ENCODE results near the gene VAV2.

Gene VAV2

GRCh38 chr9:133758228-133758627, 233.9 kb downstream of the VAV2 start:
- no peak for TF ChIP-seq EZH2phosphoT487 (conservative IDR thresholded peaks at IDR 0.05; ENCODE audit: low read length)
- no peak for TF ChIP-seq CTCF (IDR thresholded peaks at IDR 0.05; ENCODE audit: insufficient read depth, low read length, poor library complexity, severe bottlenecking)
- no peak overlapping the region for H2AFZ ChIP-seq (ENCODE audit: low read depth, low read length, severe bottlenecking)
- no peaks in the 10 kb centered on the region; the same call in 1 of the 2 replicates for H3F3A ChIP-seq (ENCODE audit: insufficient read depth)
- no peak overlapping the region for H3K4me2 ChIP-seq (ENCODE audit: low read depth, low read length, poor library complexity, severe bottlenecking)
- H3K27ac ChIP-seq (ENCODE audit: low read depth, low read length), result no peak overlapping the region
- no peaks in the 10 kb centered on the region for H3K9me3 ChIP-seq (ENCODE audit: insufficient read depth, low read length)
- no peak overlapping the region for H3K4me3 ChIP-seq (ENCODE audit: insufficient read depth, low read length, poor library complexity, severe bottlenecking)
- H3K27me3 ChIP-seq (ENCODE audit: low read length), result no peaks in the 10 kb centered on the region
- no peak overlapping the region for H3K9ac ChIP-seq (ENCODE audit: low read length)
- H3K9me2 ChIP-seq (replicated peaks; ENCODE audit: insufficient read depth, low read length), result no peaks in the 10 kb centered on the region
- no peaks in the 10 kb centered on the region for H3K36me3 ChIP-seq (ENCODE audit: low read length)
- H4K20me1 ChIP-seq (ENCODE audit: low read depth, low read length), result no peaks in the 10 kb centered on the region
- no peaks in the 10 kb centered on the region for H3K79me2 ChIP-seq (ENCODE audit: insufficient read depth, low read length)

GRCh38 chr9:133754688-133755227, 237.4 kb downstream of the VAV2 start:
- no peak for TF ChIP-seq EZH2phosphoT487 (conservative IDR thresholded peaks at IDR 0.05; ENCODE audit: low read length)
- no peak for TF ChIP-seq CTCF (IDR thresholded peaks at IDR 0.05; ENCODE audit: insufficient read depth, low read length, poor library complexity, severe bottlenecking)
- Histone ChIP-seq H4K20me1 (ENCODE audit: low read depth, low read length) (no peaks in the 10 kb centered on the region), H2AFZ (ENCODE audit: low read depth, low read length, severe bottlenecking) (no peak overlapping the region), H3K27ac (ENCODE audit: low read depth, low read length) (no peak overlapping the region), H3K27me3 (ENCODE audit: low read length) (no peaks in the 10 kb centered on the region), H3K4me3 (ENCODE audit: insufficient read depth, low read length, poor library complexity, severe bottlenecking) (no peak overlapping the region), H3K9me3 (ENCODE audit: insufficient read depth, low read length) (no peaks in the 10 kb centered on the region), H3K9ac (ENCODE audit: low read length) (no peak overlapping the region), H3K9me2 (replicated peaks; ENCODE audit: insufficient read depth, low read length) (no peaks in the 10 kb centered on the region), H3F3A (ENCODE audit: insufficient read depth) (no peaks in the 10 kb centered on the region; the same call in 1 of the 2 replicates), H3K4me2 (ENCODE audit: low read depth, low read length, poor library complexity, severe bottlenecking) (no peak overlapping the region), H3K79me2 (ENCODE audit: insufficient read depth, low read length) (no peaks in the 10 kb centered on the region), H3K36me3 (ENCODE audit: low read length) (no peaks in the 10 kb centered on the region)

GRCh38 chr9:133754187-133754586, 237.9 kb downstream of the VAV2 start:
- Histone ChIP-seq H3K9me3 (ENCODE audit: insufficient read depth, low read length) (no peaks in the 10 kb centered on the region), H3K27me3 (ENCODE audit: low read length) (no peaks in the 10 kb centered on the region), H3K4me3 (ENCODE audit: insufficient read depth, low read length, poor library complexity, severe bottlenecking) (no peak overlapping the region), H3K27ac (ENCODE audit: low read depth, low read length) (no peak overlapping the region), H3K4me2 (ENCODE audit: low read depth, low read length, poor library complexity, severe bottlenecking) (no peak overlapping the region), H3K36me3 (ENCODE audit: low read length) (no peaks in the 10 kb centered on the region), H3K79me2 (ENCODE audit: insufficient read depth, low read length) (no peaks in the 10 kb centered on the region), H3K9me2 (replicated peaks; ENCODE audit: insufficient read depth, low read length) (no peaks in the 10 kb centered on the region), H4K20me1 (ENCODE audit: low read depth, low read length) (no peaks in the 10 kb centered on the region), H2AFZ (ENCODE audit: low read depth, low read length, severe bottlenecking) (no peak overlapping the region), H3F3A (ENCODE audit: insufficient read depth) (no peaks in the 10 kb centered on the region; the same call in 1 of the 2 replicates), H3K9ac (ENCODE audit: low read length) (no peak overlapping the region)
- TF ChIP-seq EZH2phosphoT487 (conservative IDR thresholded peaks at IDR 0.05; ENCODE audit: low read length), result no peak
- no peak for TF ChIP-seq CTCF (IDR thresholded peaks at IDR 0.05; ENCODE audit: insufficient read depth, low read length, poor library complexity, severe bottlenecking)
